ENCODE results near the gene SULT2B1. TPM values are rescaled to one million over a fixed set of nuclear protein-coding genes. Genes with fewer than 3 reads are reported as not detected.

The SULT2B1 gene
- total RNA-seq, 2 experiments from 2014 or later = not detected

DNA sequence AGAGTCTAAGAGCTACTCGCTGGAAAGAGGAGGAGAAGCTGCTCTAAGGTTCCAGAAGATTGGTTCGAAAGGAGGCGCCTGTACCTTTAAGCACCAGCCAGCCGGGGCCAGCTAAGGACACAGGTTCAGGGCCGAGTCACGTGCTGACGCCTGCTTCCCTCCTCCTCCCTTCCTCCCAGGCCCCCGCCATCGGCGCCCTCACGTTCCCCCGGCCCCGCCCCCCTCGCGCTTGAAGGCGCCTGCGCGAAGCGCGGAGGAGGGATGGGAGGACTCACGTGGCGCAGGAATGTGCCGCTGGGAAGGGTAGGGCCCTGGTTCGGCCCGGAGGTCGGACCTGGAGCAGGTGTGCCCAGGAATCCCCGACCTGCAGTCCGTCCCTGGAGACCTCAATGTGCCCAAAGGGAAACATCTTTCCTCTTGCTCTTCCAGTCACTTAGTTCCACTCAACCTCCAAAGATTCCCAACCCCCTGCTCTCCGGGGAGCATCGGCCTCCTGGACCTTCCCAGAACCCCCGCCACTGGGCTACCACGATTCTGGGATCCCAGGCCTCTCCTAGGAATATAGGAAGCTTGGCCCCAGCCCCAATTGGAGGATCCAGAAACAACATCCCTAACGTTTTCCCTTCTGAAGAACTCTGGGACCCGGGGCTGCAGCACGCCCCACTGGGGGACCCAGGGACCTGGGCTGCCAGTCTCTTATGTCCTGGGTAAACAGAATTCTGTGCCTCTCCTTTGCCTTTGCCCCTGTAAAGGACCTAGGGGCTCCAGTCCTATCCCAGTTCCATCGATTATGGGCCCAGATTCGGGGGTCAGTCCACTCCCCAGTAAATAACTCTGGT is 82.7 kb downstream of the SULT2B1 start:
- DNase-seq = peak; percentile 96
- Mint-ChIP-seq H3K36me3 (peaks cover 6% of the 10 kb centered on the region), H3K4me3 (peak overlapping the region; percentile 68), H3K9me3 (ENCODE audit: low read depth) (no peaks in the 10 kb centered on the region), H3K4me1 (peaks cover 44% of the 10 kb centered on the region), H3K27me3 (no peaks in the 10 kb centered on the region), H3K27ac (peak overlapping the region; percentile 84)
- ATAC-seq = peak; percentile 28
- CTCF ChIA-PET = interaction anchor here (0.8 to 1.8 kb wide), 3 partner anchors 11 to 50 kb away, joined by 4 to 6 read pairs (median 5); partner anchors contain the start of genes CA11, RPL18 and SPHK2

DNA sequence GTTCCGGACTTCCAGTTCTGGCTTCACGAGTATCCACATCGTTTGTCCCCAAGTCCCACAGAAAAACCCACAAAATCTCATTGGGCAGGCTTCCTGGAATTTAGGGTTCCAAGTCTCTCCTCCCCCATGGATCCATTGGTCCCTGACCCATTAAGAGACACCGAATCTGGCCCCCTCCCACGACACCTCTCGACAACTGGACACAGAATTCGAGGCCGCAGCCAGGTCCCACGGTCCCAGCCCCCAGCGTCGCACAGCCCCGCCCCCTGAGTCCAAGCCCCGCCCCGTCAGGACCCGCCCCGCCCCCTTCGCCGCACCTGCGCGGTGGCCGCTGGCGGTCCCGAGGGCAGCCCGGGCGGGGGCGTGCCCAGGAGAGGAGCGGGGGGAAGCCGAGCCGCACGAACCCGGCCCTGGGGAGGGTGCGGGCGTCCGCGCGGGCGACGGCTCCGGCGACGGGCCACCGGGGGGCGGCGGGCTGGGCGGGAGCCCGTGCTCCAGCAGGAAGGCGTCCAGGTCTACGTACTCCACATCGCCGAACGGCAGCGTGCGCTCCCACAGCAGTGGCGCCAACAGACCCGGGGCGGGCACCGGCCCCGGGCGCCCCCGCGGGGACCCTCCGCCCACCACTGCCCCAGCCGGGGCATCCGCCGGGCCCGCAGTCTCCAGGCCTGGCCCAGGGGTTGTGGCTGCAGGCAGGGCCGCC is 83.4 kb downstream of the SULT2B1 start:
- H3K9me3 Mint-ChIP-seq (ENCODE audit: low read depth) = no peaks in the 10 kb centered on the region
- H3K4me1 Mint-ChIP-seq = peaks cover 48% of the 10 kb centered on the region
- H3K27me3 Mint-ChIP-seq = peaks cover 2% of the 10 kb centered on the region
- H3K4me3 Mint-ChIP-seq = peak overlapping the region; percentile 98
- peaks cover 3% of the 10 kb centered on the region for H3K36me3 Mint-ChIP-seq
- ATAC-seq (peak; percentile 10), DNase-seq (peak; percentile 80)
- CTCF ChIA-PET = no interaction called here
- peak overlapping the region; percentile 95 for H3K27ac Mint-ChIP-seq

DNA sequence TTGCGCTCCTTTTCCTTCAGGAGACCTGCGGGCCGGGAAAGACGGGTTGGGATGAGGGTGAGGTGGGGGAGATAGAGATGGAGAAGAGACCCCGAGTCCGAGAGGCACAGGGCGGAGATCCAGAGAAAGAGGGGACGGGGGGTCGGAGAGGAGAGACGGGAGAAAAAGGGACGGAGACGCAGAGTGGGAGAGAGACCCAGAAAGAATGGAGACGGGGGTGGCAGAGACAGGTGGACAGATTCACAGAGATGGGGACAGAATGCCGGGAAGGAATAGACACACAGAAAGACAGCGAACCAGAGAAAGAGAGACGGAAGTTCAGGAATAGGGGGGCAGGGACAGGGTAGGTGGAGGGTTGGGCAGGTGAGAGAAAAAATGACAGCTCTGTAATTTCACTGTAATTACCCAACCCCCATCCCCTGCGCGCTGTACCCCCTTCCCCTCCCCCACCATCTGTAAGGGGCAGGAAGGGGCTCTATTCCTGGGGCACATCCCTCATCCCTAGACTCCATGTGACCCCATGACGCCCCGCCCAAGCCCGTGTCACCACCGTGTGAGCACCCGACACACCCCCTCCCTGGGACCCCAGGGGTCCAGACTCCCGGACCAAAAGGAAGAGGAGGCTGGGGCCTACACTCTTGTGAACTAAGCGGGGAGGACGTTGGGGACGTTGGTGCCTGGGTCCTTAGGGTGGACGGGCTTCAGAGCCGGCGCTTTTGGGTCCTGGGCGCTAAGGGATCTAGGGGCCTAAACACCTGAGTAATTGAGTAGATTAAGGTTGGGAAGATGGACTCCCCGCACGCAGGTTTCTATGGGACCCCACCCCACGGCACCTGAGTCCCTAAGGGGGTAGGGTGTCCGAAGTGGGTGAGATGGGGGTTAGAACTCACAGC is 84.2 kb downstream of the SULT2B1 start:
- no peaks in the 10 kb centered on the region for H3K9me3 Mint-ChIP-seq (ENCODE audit: low read depth)
- ATAC-seq (no peak), DNase-seq (peak; percentile 71)
- peaks cover 48% of the 10 kb centered on the region for H3K4me1 Mint-ChIP-seq
- H3K27me3 Mint-ChIP-seq = peaks cover 3% of the 10 kb centered on the region
- CTCF ChIA-PET = interaction anchor here (1.1 to 1.5 kb wide), 2 partner anchors 9 to 10 kb away, joined by 3 to 5 read pairs; partner anchors contain the start of gene CA11
- H3K4me3 Mint-ChIP-seq = peak overlapping the region; percentile 98
- H3K27ac Mint-ChIP-seq = peak overlapping the region; percentile 95
- peaks cover 3% of the 10 kb centered on the region for H3K36me3 Mint-ChIP-seq

DNA sequence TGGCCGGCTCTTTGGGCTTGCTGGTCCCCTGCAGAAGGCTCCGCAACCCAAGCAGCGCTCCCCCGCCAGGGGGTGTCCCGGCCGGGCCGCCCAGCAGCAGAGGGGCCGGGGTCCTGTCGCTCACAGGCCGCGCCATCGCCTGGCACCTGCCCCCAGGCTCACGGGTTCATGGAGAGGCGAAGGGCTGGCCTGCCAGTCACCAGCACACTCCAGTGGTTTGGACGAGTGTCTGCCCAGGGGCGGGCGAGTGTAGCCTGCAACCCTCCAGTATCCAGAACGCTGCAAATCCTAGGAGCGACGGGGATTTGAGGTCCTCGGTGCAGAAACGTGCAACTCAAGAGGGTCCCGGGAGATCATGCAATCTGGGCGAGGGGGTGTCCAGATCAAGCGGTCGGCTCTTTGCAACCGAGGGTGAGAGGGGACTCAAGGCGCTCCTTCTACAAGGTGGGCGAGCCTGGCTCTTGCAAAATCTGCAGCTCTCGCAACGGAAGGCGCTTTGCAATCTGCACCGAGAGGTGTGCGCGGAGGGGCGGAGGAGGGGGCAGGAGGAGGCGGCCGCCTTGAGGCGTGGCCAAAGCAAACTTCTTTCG is 85.0 kb downstream of the SULT2B1 start, which contains the start of gene DBP:
TSS of gene DBP (minus strand) at position 521 of the 590 bp plus-strand sequence. CDS start at position 136, 385 bp downstream.
- ATAC-seq = no peak
- Mint-ChIP-seq H3K9me3 (ENCODE audit: low read depth) (no peaks in the 10 kb centered on the region), H3K36me3 (peaks cover 3% of the 10 kb centered on the region), H3K27ac (peak within 1 kb of the TSS; percentile 98), H3K4me1 (peaks cover 49% of the 10 kb centered on the region), H3K4me3 (peak within 1 kb of the TSS; percentile 98), H3K27me3 (peaks cover 5% of the 10 kb centered on the region)
- DNase-seq = no peak
- CTCF ChIA-PET = interaction anchor here (1.1 to 1.5 kb wide), 2 partner anchors 8 to 9 kb away, joined by 3 to 5 read pairs; partner anchors contain the start of gene CA11

DNA sequence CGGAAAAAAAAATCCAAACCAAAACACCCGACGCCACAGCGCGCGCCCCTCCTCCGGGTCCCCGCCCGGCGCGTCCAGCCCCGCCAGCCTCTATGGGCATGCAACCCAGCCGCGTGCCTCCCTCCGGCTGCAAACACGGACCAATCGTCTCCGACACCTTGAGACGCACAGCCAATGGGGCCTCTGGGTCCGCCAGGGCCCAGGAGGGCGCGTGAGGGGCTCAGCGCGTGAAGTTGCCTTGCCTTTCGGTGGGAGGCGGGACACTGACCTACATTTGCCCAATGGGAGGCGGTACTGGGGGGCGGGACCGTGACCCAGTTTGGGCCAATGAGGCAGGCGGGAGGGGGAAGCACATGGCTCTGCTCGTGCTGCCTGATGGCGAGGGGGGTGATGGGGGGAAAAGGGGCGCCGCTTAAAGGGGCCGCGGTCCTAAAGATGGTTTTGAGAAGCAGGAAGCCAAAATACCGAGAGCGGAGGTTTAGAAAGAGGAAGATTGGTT is 85.5 kb downstream of the SULT2B1 start:
- ATAC-seq = peak; percentile 84
- H3K27me3 Mint-ChIP-seq = peaks cover 5% of the 10 kb centered on the region

DNA sequence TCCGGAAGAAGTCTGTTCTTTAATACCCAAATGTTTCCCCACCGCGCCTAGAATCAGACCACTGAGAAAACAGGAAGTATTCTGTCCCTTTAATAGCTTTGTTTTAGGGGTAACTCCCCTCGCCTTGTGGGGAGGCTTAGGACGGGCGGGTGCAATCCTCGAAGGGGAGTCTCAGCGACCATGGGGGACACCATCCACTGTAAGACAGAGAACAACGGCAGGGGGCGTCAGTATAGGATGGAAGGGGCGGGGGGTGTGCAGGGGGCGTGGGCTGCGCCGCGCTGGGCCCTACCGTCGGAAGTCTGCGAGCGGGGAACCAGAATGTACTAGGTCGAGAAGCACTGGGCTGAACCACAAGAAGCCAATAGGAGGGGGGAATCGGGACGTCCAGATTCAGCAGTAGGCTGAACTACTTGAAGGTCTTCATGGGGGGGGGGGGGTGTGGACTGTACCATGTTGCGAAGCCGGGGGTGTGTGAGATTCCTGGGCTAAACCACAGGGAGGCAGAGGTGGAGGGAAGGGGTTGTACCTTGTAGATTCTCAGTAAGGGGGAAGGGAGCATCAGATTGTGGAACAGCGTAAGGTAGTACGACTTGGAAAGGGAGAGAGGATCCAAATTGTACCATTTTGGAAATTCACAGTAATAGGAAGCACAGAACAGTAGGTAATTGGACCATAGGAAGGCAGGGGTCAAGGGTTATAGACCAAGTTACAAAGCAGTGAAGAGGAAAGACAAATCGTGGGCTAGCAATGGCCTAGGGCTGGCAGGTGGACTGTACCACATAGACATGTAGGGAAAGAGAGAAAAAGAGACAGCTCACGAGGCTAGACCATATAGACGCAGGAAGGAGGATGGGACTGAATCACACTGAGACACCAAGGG is 86.2 kb downstream of the SULT2B1 start:
- H3K9me3 Mint-ChIP-seq (ENCODE audit: low read depth) = no peaks in the 10 kb centered on the region
- CTCF ChIA-PET = no interaction called here
- peaks cover 3% of the 10 kb centered on the region for H3K36me3 Mint-ChIP-seq

More for the DNA sequence above, 85.5 kb downstream of the SULT2B1 start:
- Mint-ChIP-seq H3K4me1 (peaks cover 49% of the 10 kb centered on the region), H3K9me3 (ENCODE audit: low read depth) (no peaks in the 10 kb centered on the region), H3K4me3 (peak overlapping the region; percentile 98), H3K36me3 (peaks cover 3% of the 10 kb centered on the region), H3K27ac (peak overlapping the region; percentile 98)
- DNase-seq = peak; percentile 100
- CTCF ChIA-PET = interaction anchor here (1.5 kb wide), 1 partner anchor 9 kb away, joined by 5 read pairs; the partner anchor contains the start of gene CA11

DNA sequence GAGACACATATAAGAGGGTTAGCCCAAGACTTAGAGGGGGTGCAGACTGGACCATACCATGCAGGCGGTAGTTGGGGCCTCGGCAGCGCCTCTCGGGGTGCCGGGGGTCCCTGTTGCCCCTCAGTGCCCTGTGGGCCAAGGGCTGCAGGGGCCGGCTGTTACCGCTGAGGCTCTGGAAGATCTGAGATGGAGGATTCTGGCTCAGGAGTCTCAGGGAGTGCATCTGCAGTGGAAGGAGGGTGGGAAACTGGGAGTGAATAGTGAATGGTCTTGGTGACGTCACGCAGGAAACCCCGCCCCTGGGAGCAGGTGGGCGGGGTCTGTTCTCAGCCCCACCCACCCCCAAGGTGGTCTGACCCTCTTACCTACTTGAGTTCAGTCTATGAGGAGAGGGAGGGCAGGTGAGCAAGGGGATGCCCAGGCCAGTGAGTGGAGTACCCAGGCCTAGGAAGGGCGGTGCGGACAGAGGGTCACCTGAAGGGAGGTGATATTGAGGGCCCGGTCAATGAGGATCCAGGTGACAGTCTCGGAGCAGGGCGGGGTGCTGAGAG is 86.9 kb downstream of the SULT2B1 start:
- Mint-ChIP-seq H3K27ac (peak overlapping the region; percentile 98), H3K4me3 (peak overlapping the region; percentile 98), H3K9me3 (ENCODE audit: low read depth) (no peaks in the 10 kb centered on the region), H3K36me3 (peaks cover 3% of the 10 kb centered on the region), H3K4me1 (peaks cover 45% of the 10 kb centered on the region), H3K27me3 (peaks cover 5% of the 10 kb centered on the region)
- ATAC-seq (no peak), DNase-seq (no peak)
- CTCF ChIA-PET = no interaction called here

More for the DNA sequence above, 86.2 kb downstream of the SULT2B1 start:
- peak; percentile 31 for ATAC-seq
- peaks cover 5% of the 10 kb centered on the region for H3K27me3 Mint-ChIP-seq
- H3K4me3 Mint-ChIP-seq = peak overlapping the region; percentile 98
- DNase-seq = peak; percentile 92
- H3K4me1 Mint-ChIP-seq = peaks cover 49% of the 10 kb centered on the region
- peak overlapping the region; percentile 98 for H3K27ac Mint-ChIP-seq

DNA sequence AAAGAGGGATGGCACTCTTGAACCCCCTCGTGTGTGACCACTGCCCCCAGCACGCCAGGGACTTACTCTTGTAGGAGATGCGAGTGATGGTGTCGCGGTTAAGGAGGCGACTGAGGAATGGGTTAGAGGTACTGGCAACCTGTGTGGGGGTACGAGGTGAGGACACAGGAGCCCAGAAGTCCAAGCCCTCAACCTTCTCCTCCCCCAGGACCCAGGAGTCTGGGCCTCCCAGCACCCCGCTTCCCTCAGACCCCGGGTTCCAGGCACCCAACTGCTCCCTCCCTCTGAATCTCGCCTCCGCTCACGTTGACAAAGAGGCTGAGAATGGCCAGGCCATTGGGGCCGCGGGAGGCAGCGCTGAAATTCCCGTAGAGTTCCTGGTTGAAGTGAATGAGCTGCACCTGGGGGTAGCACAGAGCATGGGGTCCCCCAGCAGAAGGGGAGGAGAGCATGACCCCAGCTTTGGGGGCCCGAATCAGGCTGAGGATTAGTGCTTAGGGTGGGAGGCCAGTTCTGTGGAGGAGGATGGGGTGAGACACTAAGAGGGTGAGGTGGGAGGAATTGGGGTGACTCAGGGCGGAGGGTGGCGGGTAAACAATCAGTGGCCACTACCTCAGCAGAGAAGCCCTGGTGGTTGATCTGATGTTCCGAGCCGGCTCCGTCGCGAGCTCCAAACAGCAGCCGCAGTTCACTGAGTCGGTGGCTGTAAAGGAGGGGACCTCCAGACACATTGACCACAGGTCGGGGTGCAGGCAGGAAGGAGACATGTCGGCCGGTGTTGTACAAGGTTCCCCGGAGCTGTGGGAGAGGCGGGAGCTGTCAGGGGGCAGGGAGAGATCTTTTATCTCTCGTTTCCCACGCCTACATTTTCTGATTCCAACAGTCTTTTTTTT is 87.8 kb downstream of the SULT2B1 start:
- CTCF ChIA-PET = interaction anchor here (0.7 kb wide), 1 partner anchor 133 kb away, joined by 3 read pairs; no protein-coding TSS in a partner anchor
- peak overlapping the region; percentile 63 for H3K4me3 Mint-ChIP-seq
- H3K27me3 Mint-ChIP-seq = peaks cover 5% of the 10 kb centered on the region
- no peaks in the 10 kb centered on the region for H3K9me3 Mint-ChIP-seq (ENCODE audit: low read depth)
- peak overlapping the region; percentile 98 for H3K27ac Mint-ChIP-seq
- peaks cover 37% of the 10 kb centered on the region for H3K4me1 Mint-ChIP-seq
- DNase-seq = no peak
- no peak for ATAC-seq
- H3K36me3 Mint-ChIP-seq = peaks cover 3% of the 10 kb centered on the region

DNA sequence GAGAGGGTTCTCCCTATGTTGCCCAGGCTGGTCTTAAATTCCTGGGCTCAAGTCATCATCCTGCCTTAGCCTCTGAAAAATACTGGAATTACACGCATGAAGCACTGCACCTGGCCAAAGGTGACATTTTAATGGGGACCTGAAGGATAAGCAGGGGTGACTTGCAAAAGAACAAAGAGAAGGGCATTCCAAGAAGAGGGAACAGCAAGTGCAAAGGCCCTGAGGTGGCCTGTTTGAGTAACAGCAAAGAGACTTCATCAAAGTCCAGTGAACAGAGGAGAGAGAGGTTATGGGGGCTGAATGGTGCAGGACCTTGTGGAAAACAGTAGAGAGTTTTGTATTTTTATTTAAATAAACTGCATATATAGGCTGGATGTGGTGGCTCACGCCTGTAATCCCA is 89.9 kb downstream of the SULT2B1 start:
- Mint-ChIP-seq H3K9me3 (ENCODE audit: low read depth) (no peaks in the 10 kb centered on the region), H3K36me3 (peaks cover 3% of the 10 kb centered on the region), H3K27ac (no peak overlapping the region), H3K4me1 (peaks cover 41% of the 10 kb centered on the region), H3K27me3 (peaks cover 5% of the 10 kb centered on the region), H3K4me3 (no peak overlapping the region)
- CTCF ChIA-PET = interaction anchor here (0.6 kb wide), 1 partner anchor 71 kb away, joined by 3 read pairs; no protein-coding TSS in a partner anchor
- no peak for DNase-seq
- no peak for ATAC-seq

DNA sequence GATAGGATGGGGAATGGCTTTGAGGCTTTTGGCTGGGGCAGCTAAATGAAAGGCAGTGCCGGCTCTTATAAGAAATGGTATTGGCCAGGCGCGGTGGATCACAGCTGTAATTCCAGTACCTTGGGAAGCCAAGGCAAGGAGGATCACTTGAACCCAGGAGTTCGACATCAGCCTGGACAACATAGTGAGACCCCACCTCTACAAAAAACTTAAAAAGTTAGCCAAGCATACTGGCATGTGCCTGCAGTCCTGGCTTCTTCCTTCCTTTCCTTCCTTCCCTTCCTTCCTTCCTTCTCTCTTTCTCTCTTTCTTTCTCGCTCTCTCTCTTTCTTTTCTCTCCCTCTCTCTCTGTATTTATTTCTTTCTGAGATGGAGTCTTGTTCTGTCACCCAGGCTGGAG is 90.9 kb downstream of the SULT2B1 start:
- DNase-seq = no peak
- Mint-ChIP-seq H3K27ac (no peak overlapping the region), H3K9me3 (ENCODE audit: low read depth) (no peaks in the 10 kb centered on the region), H3K4me1 (peaks cover 39% of the 10 kb centered on the region), H3K4me3 (no peak overlapping the region), H3K27me3 (peaks cover 5% of the 10 kb centered on the region), H3K36me3 (peaks cover 3% of the 10 kb centered on the region)
- ATAC-seq = no peak
- CTCF ChIA-PET = interaction anchor here (0.9 to 3.9 kb wide), 2 partner anchors 32 to 96 kb away, joined by 3 to 27 read pairs; partner anchors contain the start of gene RASIP1
